NCI-H345 (cell line): Measurements from ENCODE around the gene SNAP47.

ENCODE experiments used
- DNase-seq: peaks from one replicate; lab custom pipeline; 2025; lab: John Stamatoyannopoulos, UW

Gene SNAP47

DNA sequence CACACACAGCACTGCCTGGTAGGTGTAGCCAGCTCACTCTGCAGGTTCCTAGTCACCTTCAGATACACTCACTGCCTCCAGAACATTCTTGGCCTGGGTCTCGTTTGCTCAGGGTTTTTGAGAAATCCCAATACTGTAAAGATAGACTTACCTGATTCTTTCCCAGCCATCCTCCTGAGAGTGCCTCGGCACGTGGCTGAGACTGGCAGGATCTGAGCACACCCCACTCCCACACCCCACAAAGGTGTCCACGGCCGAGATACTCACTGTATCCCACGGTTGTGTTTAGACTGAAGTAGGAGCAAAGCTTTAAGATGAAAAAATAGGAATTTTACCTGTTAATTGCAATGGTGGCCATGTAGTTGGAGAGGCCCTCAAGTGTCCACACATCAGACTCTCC, 33.4 kb downstream of the SNAP47 start:
- DNase-seq, result no peak

GRCh38 chr1:227769047-227769935, 34.1 kb downstream of the SNAP47 start:
- no peak for DNase-seq

DNA sequence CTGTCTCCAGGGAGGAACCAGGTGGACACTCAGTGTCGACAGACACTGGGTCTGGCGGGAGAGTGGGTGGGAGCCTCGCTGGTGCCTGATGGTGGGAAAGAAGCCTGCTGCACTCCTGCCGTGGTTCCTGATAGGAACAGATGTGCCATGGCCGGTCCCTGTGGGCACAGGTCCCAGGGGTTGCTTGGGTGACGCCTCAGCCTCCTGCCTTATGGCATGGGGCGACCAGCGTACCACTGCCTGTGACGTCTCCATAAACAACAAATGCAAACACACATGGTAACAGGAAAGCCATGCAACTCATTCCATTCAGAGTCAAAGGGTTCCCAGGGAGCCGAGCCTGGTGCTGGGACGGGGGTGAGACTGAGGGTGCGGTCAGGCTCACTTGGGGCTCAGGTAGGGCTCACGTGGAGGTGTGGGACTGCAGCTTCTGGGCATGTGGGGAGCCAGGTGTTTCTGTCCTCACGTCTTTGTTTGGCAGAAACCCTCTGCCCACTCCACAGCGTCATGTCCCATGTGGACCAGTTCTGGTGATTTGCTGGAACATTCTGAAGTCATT, 34.8 kb downstream of the SNAP47 start:
- no peak for DNase-seq

- DNase-seq, result no peak
Measured at GRCh38 chr1:227770812-227771211, 35.6 kb downstream of the SNAP47 start.

DNA sequence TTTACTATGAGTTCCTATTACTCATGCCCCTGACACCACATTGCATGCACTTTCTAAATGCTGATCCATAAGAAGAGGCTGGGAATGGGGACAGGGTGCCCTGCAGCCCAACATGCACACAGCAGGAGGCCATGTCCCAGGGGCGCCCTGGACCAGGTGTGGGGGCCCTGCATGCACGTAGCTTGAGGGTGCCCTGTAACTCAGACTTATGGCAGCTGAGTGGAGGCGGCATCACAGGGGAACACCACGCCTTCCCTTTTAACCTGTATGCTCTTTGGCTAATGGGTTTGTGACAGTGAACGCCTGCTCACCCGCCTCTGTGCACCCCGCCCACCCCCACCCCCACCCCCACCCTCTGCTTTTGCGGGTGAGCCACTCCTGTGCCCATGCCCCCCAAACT, 36.1 kb downstream of the SNAP47 start:
- DNase-seq, result no peak

GRCh38 chr1:227771771-227772170, 36.5 kb downstream of the SNAP47 start:
- DNase-seq, result no peak

DNA sequence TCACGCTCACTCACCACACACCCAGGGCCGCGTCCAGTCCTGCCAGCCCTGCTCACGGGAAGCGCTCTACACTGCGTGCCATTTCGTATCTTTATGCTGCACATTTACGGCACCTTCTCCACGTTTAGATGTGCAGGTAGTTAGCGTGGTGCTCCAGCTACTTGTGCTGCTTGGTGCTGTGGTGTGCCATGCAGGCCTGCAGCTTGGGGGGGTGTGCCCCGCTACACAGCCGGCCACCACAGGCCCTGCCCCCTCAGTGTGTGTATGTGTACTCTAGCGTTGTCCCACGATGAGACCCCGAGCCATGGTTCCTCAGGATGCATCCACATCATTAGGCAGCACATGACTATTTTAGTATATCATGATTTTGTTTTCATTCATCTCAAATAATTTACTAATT, 38.3 kb downstream of the SNAP47 start:
- no peak for DNase-seq

DNA sequence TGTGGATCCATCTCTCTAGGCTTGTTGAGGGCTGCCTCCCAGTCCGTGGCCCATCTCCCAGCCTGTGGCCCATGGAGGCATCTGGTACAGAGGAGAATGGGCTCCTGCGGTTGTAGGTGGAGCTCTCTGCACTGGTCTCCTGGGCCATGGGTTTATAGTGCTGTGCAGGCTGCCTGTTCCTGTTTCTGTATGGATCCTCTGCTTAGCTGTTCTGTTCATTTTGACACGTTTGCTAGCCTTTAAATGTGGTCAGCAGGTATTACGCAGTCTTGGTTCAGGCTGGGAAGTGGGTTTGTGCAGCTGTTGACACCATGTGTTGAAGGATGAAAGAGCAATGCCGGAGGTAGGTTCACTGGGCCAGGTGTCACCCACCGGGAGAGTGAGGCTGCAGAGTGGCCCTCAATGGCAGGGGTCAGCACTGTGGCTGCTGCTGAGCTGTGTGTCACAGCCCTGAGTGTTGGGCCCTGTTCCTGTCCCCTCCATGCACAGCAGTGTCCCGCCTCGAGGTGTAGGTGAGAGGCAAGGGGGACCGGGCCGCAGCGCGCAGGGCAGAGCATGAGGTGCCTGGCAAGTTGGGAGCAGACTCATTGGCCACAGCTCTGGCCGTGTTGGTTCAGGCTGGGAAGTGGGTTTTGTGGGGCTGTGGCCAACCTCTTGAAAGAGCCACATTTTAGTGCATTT, 39.0 kb downstream of the SNAP47 start:
- peak; percentile 87 for DNase-seq

GRCh38 chr1:227774821-227775661, 39.8 kb downstream of the SNAP47 start:
- no peak for DNase-seq

DNA sequence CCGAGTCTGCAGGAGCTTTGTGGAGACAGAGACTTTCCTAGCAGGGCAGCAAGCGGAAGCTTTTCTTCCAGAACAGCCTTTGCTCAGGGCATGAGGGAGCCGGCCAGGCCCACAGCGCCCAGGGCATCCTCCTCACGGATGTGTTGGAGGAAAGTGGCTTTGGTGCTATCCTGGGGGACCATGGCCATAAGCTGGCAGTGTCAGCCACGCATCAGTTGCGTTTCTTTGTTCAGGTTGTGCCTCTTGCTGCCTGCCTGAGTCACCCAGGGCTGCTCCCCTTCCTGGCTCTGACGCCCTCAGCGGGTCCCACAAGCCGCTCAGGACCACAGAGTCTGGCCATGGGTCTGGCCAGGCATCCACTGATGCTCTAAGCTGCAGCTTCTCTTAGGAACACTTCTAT, 40.6 kb downstream of the SNAP47 start:
- DNase-seq, result no peak

DNA sequence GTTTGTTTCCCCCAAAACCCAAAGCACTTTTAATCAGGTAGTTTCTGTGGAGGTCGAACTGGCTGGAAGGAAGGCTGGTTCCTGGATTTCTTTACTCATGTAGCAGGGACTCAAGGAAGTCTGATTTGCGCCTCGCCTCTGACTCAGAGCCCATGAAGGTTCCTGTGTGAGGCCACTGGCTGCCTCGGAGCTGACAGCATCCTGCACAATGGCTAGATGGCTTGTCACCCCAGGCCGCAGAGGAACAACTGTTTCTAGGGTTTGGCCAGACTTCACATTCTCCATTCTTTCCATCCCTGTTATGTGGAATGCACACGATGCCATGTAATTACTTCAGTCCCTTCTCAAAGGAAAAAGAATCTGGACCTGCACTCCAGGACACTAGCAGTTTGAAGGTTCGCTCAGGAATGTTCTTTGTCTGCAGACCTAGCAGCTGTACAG, 41.1 kb downstream of the SNAP47 start:
- no peak for DNase-seq

GRCh38 chr1:227777156-227777555, 41.9 kb downstream of the SNAP47 start:
- DNase-seq, result no peak

GRCh38 chr1:227777646-227778045, 42.4 kb downstream of the SNAP47 start:
- no peak for DNase-seq

DNA sequence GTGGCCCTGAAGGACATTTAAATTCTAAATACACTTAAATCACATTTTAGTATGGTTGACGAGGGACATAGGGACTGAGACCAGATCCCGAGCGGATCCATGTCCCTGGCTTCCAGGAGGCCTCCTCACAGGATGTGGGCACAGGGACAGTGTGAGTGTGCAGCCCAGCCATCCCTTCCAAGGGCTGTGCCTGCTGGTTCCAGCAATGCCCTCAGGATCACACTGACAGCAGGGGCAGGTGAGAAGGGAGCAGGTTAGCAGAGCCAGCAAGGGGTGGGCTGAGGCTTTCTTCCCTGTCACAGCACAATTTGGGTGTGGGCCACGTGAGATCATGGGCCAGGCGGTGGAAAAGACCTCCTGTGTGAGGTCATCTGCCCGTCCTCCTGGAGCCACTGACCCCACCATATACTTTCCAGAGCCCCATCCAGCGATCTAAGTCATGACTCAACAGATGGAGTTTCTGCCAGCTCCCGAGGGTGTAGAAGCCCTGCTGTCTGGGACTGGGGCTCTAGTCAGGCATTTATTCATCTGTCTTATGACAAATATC, 43.2 kb downstream of the SNAP47 start:
- no peak for DNase-seq

GRCh38 chr1:227779021-227779441, 43.8 kb downstream of the SNAP47 start:
- no peak for DNase-seq

GRCh38 chr1:227779685-227780084, 44.5 kb downstream of the SNAP47 start:
- DNase-seq, result no peak

DNA sequence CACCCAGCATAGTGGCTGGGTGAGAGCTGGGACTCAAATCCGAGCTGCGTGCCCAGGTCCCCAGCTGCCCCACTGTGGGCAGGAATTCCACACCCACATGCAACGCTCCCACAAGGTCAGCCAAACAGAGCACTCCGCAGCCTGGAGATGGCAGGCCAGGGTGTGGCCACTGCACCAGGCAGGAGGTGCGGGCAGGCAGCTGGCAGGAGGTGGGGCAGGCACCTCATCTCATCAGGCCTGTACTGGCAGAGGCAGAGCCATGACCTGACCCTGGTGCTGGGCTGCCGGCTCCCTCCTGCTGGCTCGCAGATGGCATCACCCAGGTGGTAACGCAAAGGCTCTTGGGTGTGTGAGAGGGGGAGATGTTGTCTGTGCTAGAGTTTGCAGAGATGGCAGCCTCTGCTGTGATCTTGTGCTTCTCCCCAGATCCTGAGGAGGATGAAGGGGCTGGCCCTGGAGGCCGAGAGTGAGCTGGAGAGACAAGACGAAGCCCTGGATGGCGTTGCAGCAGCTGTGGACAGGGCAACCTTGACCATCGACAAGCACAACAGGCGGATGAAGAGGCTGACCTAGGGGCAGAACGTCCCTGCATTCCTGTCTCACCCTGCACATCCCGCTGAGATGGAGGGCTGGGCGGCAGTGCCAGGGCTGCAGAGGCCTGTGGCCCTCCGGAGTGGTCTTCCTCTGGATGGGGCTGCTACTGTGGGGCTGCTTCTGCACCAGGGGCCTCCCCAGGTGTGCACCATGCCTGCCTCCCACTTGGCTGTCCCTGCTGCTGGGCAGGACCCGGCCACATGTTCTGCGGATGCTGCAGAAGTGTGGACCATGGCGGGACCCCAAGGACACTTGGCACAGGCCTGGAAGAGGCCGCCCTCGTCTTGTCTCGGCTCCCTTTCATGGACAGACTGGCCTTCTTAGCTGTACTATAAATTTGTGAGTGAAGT, 45.1 kb downstream of the SNAP47 start:
- peak; percentile 26 for DNase-seq

GRCh38 chr1:227781314-227781930, 46.2 kb downstream of the SNAP47 start:
- no peak for DNase-seq

GRCh38 chr1:227782226-227782625, 47.0 kb downstream of the SNAP47 start:
- DNase-seq, result no peak
